SJCRH30 (cell line): ENCODE results near the gene MCC. TPM values are rescaled to one million over a fixed set of nuclear protein-coding genes. Genes with fewer than 3 reads are reported as not detected.
A peak's percentile ranks its signal among the peaks of the same experiment; 100 is the strongest.

Experiments
- DNase-seq, 2 experiments: peaks; one replicate each; pipeline ENCODE4 v3.0.0-alpha.2; 2015 to 2020
- H3K27ac ChIP-seq: fragments of 250-450 bp; sonication (Bioruptor Pico); 2 replicates; pipeline ENCODE4 v1.5.1; 2020; ENCODE audit warnings: mild to moderate bottlenecking, moderate library complexity
- H3K27me3 ChIP-seq: fragments of 250-450 bp; sonication (Bioruptor Pico); 2 replicates; pipeline ENCODE4 v1.5.1; 2020; ENCODE audit warnings: mild to moderate bottlenecking, moderate library complexity
- H3K36me3 ChIP-seq: fragments of 250-450 bp; sonication (Bioruptor Pico); 2 replicates; pipeline ENCODE4 v1.5.1; 2020; ENCODE audit warnings: mild to moderate bottlenecking, moderate library complexity
- H3K4me1 ChIP-seq: fragments of 250-450 bp; sonication (Bioruptor Pico); 2 replicates; pipeline ENCODE4 v1.5.1; 2020; ENCODE audit warnings: mild to moderate bottlenecking, moderate library complexity
- H3K4me3 ChIP-seq: fragments of 250-450 bp; sonication (Bioruptor Pico); 2 replicates; pipeline ENCODE4 v1.5.1; 2020; ENCODE audit warnings: mild to moderate bottlenecking, moderate library complexity
- H3K9me3 ChIP-seq: fragments of 250-450 bp; sonication (Bioruptor Pico); replicated peaks from 2 replicates; pipeline ENCODE4 v1.5.1; 2020; ENCODE audit warnings: mild to moderate bottlenecking, moderate library complexity
- total RNA-seq: library from RNA; depleted of rRNA; stranded (reverse); fragments of >200 nt; shearing (Covaris generic); gene quantifications from 2 replicates; pipeline ENCODE4 v1.2.3, GENCODE V29; 2014

MCC gene
- total RNA-seq, 1 experiment from 2014 or later: 26.6 TPM

GRCh38 chr5:113508756-113509155 is 20.5 kb upstream of the MCC start:
- Histone ChIP-seq H3K9me3 (no peaks in the 10 kb centered on the region), H3K27me3 (no peaks in the 10 kb centered on the region), H3K27ac (no peak overlapping the region), H3K4me1 (no peaks in the 10 kb centered on the region), H3K4me3 (no peak overlapping the region), H3K36me3 (no peaks in the 10 kb centered on the region)
- no peak for DNase-seq

GRCh38 chr5:113507601-113508000 is 19.3 kb upstream of the MCC start:
- no peak for DNase-seq
- Histone ChIP-seq H3K27me3 (no peaks in the 10 kb centered on the region), H3K36me3 (no peaks in the 10 kb centered on the region), H3K4me1 (no peaks in the 10 kb centered on the region), H3K9me3 (no peaks in the 10 kb centered on the region), H3K27ac (no peak overlapping the region), H3K4me3 (no peak overlapping the region)

DNA sequence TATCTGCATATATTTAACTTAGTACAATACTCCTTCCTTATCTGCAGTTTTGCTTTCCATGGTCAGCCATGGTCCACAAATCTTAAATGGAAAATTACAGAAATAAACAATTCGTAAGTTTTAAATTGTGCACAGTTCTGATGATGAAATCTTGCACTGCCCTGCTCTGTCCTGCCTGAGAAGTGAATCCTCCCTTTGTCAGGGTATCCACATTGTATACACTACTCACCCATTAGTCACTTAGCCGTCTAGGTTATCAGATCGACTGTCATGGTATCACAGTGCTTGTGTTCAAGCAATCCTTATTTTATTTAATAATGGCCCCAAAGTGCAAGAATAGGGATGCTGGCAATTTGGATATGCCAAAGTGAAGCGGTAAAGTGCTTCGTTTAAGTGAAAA is 16.9 kb upstream of the MCC start:
- Histone ChIP-seq H3K36me3 (no peaks in the 10 kb centered on the region), H3K4me3 (no peak overlapping the region), H3K9me3 (no peaks in the 10 kb centered on the region), H3K4me1 (no peaks in the 10 kb centered on the region), H3K27ac (no peak overlapping the region), H3K27me3 (no peaks in the 10 kb centered on the region)
- DNase-seq: no peak

DNA sequence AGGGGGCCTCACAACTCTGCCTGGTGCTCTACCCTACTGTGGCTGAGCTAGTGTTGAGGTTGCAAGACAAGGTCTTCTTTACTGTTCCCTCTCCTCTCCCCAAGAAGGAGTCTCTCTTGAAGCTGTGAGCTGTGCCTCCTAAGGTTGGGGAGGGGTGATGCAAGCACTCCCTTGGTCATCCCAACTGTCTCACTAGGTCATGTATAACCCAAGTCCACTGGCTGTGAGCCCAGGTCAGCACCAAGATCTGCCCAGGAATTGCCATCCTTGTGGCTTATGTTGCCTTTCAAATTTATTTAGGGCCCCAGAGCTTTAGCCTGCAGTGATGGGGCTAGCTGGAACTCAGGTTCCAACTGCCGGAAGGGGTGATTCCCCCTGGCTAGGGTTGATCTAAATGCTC is 14.9 kb upstream of the MCC start:
- Histone ChIP-seq H3K27ac (no peak overlapping the region), H3K4me1 (no peaks in the 10 kb centered on the region), H3K36me3 (no peaks in the 10 kb centered on the region), H3K27me3 (no peaks in the 10 kb centered on the region), H3K9me3 (no peaks in the 10 kb centered on the region), H3K4me3 (no peak overlapping the region)
- no peak for DNase-seq

DNA sequence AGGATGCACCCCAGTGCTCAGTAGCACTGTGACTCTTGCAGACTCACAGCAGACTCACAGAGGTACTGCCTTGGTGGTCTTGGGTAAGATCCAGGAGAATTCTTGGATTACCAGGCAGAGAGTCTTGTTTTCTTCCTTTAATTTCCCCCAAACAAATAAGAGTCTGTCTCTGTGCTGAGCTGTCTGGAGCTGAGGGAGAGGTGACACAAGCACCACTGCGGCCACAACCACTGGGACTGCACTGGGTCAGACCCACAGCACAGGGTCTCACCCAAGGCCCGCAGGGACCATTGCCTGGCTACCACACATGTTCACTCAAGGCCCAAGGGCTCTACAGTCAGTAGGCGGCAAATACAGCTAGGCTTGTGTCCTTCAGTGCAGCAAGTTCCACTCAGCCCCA is 13.8 kb upstream of the MCC start:
- no peak overlapping the region for H3K27ac ChIP-seq
- H3K4me1 ChIP-seq: no peaks in the 10 kb centered on the region
- no peak for DNase-seq
- no peaks in the 10 kb centered on the region for H3K9me3 ChIP-seq
- no peaks in the 10 kb centered on the region for H3K36me3 ChIP-seq
- H3K27me3 ChIP-seq: no peaks in the 10 kb centered on the region
- no peak overlapping the region for H3K4me3 ChIP-seq

DNA sequence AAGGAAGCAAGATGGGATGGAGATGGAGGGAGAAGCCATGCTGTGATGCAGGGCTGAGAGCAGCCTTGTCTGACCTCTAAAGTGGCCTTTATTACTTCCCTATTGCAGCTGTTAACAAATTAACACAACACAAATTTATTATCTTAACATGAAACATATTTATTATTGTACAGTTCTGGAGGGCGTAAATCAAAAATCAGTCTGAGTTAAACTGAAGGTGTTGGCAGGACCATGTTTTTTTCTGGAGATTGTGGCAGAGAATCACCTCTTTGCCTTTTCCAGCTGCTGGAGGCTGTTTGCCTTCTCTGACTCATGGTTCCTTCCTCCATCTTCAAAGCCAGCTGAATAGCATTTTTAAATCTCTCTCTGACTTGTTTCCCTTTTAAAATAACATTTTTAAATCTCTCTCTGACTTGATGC is 7.2 kb upstream of the MCC start:
- Histone ChIP-seq H3K4me1 (no peaks in the 10 kb centered on the region), H3K27ac (no peak overlapping the region), H3K36me3 (no peaks in the 10 kb centered on the region), H3K9me3 (peaks cover 7% of the 10 kb centered on the region), H3K27me3 (no peaks in the 10 kb centered on the region), H3K4me3 (no peak overlapping the region)
- no peak for DNase-seq

DNA sequence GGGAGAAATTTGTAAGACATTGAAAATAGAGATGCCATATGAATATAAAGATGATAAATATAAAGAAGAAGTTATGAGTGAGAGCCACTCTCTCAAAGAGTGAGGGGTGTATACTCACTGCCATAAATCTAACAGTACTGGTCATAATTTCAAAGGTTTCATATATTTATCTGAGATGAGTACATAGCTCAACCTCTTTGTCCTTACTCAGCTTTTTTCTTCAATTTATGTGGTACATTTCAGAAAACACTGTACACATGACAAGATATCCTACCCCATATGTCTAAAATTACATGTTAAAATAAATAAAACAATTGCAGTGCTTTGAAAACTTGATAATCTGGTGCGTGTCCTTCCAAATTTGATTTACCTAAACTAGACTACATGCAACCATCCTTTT is 5.2 kb upstream of the MCC start:
- Histone ChIP-seq H3K4me3 (no peak overlapping the region), H3K27me3 (no peaks in the 10 kb centered on the region), H3K4me1 (peaks cover 4% of the 10 kb centered on the region), H3K36me3 (no peaks in the 10 kb centered on the region), H3K27ac (no peak overlapping the region), H3K9me3 (peaks cover 9% of the 10 kb centered on the region)
- DNase-seq: no peak

- Histone ChIP-seq H3K4me1 (peaks cover 4% of the 10 kb centered on the region), H3K9me3 (peaks cover 9% of the 10 kb centered on the region), H3K27ac (no peak overlapping the region), H3K27me3 (no peaks in the 10 kb centered on the region), H3K36me3 (no peaks in the 10 kb centered on the region), H3K4me3 (no peak overlapping the region)
- no peak for DNase-seq
Observed at GRCh38 chr5:113491022-113491421, 2.8 kb upstream of the MCC start.

DNA sequence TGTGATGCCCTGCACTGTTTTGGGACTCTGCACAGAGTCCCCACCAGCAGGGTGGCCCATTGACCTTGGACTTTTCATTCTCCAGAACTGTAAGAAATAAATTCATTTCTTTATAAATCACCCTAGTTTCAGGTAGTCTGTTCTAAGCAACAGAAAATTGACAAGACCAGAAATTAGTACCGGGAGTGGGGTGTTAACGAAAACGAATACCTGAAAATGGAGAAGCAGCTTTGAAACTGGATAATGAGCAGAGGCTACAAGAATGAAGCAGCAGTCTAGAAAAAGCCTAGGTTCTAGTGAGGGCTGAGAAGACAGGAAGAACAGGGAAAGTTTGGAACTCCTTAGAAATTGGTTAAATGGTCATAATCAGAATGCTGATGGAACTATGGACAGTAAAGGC is 2.1 kb upstream of the MCC start:
- H3K9me3 ChIP-seq: peaks cover 9% of the 10 kb centered on the region
- no peak overlapping the region for H3K27ac ChIP-seq
- DNase-seq: no peak
- H3K36me3 ChIP-seq: no peaks in the 10 kb centered on the region
- peaks cover 4% of the 10 kb centered on the region for H3K4me1 ChIP-seq
- no peaks in the 10 kb centered on the region for H3K27me3 ChIP-seq
- H3K4me3 ChIP-seq: no peak overlapping the region

DNA sequence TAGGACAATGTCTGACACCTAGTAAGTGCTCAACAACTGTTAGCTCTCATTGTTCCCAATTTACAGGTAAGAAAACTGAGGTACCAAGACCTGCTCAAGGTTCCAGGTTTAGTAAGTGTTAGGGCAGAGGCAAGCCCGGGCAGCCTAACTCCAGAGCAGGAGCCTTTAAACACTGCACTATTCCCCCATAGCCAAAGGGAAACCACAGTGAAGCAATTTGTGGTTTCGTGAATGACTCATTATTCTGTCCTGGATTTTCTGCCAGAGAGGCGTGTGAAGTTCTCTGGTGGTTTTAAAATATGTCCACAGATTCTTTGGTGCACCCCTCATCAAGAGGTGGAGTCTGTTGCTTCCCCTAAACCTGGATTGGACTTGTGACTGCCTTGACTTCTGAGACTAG is 1.0 kb upstream of the MCC start:
- Histone ChIP-seq H3K36me3 (no peaks in the 10 kb centered on the region), H3K4me3 (no peak overlapping the region), H3K4me1 (peaks cover 4% of the 10 kb centered on the region), H3K9me3 (peaks cover 9% of the 10 kb centered on the region), H3K27me3 (no peaks in the 10 kb centered on the region), H3K27ac (no peak overlapping the region)
- peak; percentile 75 to 90 for DNase-seq

DNA sequence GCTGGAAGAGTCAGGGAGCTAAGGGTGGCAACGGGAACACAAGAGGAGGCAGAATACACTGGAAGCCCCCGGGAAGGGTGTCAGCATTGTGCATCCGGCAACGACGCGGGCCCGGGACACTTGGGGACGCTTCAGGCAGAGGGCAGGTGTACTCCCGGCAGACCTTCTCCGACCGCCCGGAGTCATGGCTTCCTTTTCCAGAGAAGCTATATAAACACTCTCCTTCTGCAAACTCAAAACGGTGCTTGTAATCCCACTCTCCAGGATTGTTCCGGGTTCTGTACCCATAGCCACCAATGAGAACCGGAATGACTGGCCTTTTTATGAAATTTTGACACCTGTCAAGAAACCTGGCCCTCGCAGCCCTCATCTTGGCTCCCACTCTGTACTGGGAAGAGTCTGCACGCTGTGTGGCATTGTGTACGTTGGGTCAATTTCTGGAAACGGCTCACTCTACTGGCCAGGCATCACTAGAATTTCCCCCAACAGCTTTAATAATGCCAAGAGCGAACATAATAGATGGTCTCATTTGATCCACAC is 462 bp upstream of the MCC start:
- no peak overlapping the region for H3K27ac ChIP-seq
- H3K9me3 ChIP-seq: peaks cover 9% of the 10 kb centered on the region
- no peaks in the 10 kb centered on the region for H3K36me3 ChIP-seq
- DNase-seq: no peak
- peaks cover 4% of the 10 kb centered on the region for H3K4me1 ChIP-seq
- no peaks in the 10 kb centered on the region for H3K27me3 ChIP-seq
- peak overlapping the region; percentile 71 for H3K4me3 ChIP-seq

DNA sequence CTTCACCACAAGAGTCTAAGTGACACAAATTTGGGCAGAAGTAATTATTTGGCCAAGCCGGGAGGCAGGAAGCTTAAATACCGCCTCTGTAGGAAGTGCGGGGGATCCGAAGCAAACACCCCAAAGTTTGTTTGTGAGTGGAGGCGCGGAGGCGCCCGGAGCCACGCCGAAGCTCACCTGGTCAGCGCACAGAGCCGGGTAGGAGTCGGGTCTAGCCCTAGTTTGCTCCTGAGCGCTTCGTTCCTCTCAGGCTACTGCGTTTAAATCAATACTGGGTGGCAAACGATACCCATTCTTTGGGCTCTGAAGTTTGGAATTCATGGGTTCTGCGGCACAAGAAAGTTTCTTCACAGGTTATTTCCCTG is 855 bp downstream of the MCC start:
- H3K4me1 ChIP-seq: peaks cover 4% of the 10 kb centered on the region
- DNase-seq: peak in 1 of 2 experiments; percentile 5
- no peak overlapping the region for H3K27ac ChIP-seq
- H3K27me3 ChIP-seq: no peaks in the 10 kb centered on the region
- peaks cover 9% of the 10 kb centered on the region for H3K9me3 ChIP-seq
- H3K36me3 ChIP-seq: no peaks in the 10 kb centered on the region
- H3K4me3 ChIP-seq: peak overlapping the region; percentile 71

DNA sequence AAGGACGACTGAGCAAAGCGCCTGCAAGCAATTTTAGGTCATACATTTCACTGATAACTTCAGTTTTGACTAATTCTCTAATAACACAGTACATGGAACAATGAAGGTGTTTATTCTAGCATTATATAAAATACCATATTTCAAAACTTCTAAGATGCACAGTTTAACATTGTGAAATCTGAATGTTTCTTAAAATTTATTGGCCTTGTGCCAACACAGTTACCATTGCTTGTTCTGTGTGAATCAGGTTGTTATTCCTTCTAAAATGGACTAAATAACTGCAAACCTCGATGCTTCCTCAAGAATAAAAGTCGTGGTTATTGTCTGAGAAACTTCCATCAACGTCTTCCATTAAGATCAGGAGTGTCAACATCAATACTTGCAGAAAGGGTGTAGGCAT is 8.0 kb downstream of the MCC start:
- no peaks in the 10 kb centered on the region for H3K9me3 ChIP-seq
- H3K4me3 ChIP-seq: no peak overlapping the region
- no peaks in the 10 kb centered on the region for H3K4me1 ChIP-seq
- no peaks in the 10 kb centered on the region for H3K36me3 ChIP-seq
- H3K27ac ChIP-seq: no peak overlapping the region
- H3K27me3 ChIP-seq: no peaks in the 10 kb centered on the region
- DNase-seq: no peak

GRCh38 chr5:113478691-113479090 is 9.6 kb downstream of the MCC start:
- H3K4me1 ChIP-seq: no peaks in the 10 kb centered on the region
- H3K4me3 ChIP-seq: no peak overlapping the region
- DNase-seq: no peak
- H3K27me3 ChIP-seq: peaks cover 5% of the 10 kb centered on the region; the same call in 1 of the 2 replicates
- no peaks in the 10 kb centered on the region for H3K36me3 ChIP-seq
- no peak overlapping the region for H3K27ac ChIP-seq
- no peaks in the 10 kb centered on the region for H3K9me3 ChIP-seq

DNA sequence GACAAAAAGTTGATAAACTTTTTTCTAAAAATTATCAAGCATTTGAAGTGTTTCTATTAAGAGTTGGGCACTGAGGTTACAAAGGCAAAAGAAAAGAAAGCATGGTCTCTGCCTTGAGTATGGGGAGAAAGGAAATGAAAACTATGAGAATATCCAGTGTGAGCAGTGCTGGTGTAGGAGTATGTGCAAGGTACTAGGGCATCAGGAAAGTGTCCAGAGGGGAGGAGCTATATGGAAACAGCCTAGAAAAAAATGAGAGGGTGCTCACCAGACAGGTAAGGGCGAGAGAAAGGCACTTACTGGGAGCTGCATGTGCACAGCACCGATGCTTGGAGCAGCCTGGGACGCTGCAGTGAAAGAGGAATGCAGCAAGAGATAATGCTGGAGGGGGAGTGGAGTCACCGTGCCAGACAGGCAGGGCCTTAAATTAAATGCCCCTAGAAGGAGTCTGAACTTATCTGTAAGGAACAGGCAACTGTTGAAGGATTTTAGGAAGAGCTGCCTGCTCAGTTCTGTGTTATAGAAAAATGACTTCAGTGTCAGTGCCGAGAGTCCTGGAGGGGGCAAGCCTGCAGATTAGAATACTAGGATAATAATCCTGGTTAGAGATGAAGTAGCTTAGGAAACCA is 14.0 kb downstream of the MCC start:
- no peak overlapping the region for H3K27ac ChIP-seq
- no peak overlapping the region for H3K4me3 ChIP-seq
- H3K9me3 ChIP-seq: no peaks in the 10 kb centered on the region
- peaks cover 5% of the 10 kb centered on the region; the same call in 1 of the 2 replicates for H3K27me3 ChIP-seq
- no peaks in the 10 kb centered on the region for H3K4me1 ChIP-seq
- DNase-seq: no peak
- no peaks in the 10 kb centered on the region for H3K36me3 ChIP-seq

GRCh38 chr5:113463032-113463431 is 25.2 kb downstream of the MCC start:
- Histone ChIP-seq H3K27me3 (no peaks in the 10 kb centered on the region), H3K9me3 (0 out of 2 replicates have a peak, but pooled peaks cover 2% of the 10 kb centered on the region), H3K4me1 (no peaks in the 10 kb centered on the region), H3K4me3 (no peak overlapping the region), H3K36me3 (no peaks in the 10 kb centered on the region), H3K27ac (no peak overlapping the region)
- DNase-seq: no peak
